Islet precursor cell (in vitro differentiated cells): ENCODE results near the gene PRDM5.

Source experiments
- DNase-seq: peaks from one replicate; pipeline ENCODE4 v3.0.0-alpha.2; 2018

Gene PRDM5

DNA sequence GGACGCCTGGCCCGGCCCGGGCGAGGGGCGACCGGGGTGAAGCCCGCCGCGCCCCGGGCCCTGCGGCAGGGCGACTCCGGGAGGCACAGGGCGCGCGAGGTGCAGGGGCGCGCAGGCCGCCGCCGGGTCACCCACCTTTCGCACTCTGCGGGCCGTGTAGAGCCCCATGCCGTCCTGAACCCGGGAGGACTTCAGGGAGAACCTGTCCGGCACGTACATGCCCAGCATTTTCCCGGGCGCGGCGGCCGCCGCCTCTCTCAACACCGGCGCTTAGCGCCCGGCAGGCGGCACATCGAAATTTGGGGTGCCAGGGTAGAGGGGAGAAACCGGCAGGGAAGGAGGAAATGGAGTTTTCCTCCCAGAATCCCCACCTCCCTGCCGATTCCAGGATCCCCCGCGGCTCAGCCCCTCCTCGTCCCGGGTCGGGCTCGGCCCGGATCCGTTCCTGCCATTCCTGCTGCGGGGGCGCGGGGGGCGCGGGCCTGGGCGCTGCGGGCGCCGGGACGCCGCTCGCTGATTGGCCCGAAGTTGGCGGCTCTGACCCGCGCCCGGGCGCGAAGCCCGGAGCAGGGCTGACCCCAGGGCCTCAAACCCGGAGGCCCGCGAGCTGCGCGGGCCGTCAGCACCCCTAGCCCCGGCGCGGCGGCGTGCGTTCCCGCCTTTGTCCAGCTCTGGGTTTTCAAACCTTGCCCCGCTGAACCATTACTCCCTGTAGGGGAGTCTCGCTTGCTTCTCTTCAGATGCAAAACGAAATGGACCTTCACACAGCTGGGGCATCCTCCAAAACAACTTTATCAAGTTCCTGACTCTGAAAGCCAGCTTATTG lies at the start of gene PRDM5:
TSS of gene PRDM5 (minus strand) at position 346 of the 826 bp plus-strand sequence. CDS start at position 228, 118 bp downstream.
- peak; percentile 78 for DNase-seq

DNA sequence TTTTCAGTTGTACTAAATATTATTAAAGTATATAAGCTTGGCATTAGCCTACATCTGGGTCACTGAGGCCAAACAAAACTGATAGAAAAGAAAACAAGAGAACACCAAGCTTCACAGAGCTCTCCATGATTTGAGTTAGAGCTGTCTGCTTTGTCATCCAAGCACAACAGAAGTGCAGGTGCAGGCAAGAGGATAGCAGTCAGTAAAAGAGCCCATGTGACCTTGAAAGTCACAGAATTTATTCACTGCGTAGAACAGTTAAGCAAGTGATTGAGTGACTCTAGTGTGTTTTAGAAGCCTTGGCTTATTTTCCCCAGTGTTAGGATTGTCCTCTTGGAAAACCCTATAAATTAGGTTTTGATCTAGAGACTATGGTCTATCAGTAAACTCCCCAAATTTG lies 49.4 kb upstream of the PRDM5 start:
- no peak for DNase-seq

DNA sequence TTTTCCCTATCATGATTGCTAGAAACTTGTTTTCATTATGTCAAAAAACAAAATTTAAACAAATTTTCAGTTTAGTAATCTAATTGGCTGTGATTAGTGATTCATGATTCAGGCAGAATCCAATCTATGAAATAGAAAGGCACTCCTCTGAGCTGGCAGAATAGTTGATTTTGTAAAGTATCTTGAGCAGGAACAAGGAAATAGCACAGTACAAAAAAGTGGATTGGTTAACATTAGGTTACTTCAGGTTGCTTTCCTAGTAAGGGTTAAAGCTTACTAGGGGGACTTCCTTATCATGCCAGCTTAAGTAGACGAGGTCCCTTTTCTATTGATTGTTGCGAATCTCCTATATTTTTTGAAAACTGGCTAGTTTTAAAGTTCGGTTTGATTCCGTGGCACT lies 43.4 kb upstream of the PRDM5 start:
- DNase-seq, result no peak

GRCh38 chr4:120964596-120964995 lies 42.1 kb upstream of the PRDM5 start:
- DNase-seq, result no peak

- no peak for DNase-seq
Observed at GRCh38 chr4:120963449-120963848, 40.9 kb upstream of the PRDM5 start.

DNA sequence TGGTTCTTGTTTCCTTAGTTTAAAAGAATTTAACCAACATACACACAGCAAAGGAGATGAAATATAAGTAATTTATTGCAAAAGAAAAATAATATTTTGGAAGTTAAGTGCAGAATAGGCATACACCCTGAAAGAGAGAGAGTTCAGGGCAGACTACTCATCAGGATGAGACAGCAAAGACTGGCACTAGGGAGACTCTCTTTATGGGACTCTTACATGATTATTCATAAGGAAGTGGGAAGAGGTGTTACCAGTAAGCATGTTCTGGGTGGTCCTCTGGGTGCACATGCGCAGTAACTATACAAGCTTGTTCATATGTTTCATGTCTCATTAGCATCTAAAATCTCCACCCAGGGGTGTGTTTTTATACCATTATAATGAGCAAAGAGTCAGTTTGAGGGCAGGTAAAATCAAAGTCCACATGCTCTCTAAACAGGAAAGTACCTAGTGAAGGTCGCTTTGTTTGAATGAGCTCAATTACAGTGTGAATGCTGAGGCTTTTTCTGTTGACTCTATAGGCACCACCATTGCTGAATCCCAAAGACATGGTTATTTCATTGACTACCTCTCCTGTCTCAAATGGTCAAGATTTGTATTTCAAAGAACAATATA lies 38.2 kb upstream of the PRDM5 start:
- no peak for DNase-seq

DNA sequence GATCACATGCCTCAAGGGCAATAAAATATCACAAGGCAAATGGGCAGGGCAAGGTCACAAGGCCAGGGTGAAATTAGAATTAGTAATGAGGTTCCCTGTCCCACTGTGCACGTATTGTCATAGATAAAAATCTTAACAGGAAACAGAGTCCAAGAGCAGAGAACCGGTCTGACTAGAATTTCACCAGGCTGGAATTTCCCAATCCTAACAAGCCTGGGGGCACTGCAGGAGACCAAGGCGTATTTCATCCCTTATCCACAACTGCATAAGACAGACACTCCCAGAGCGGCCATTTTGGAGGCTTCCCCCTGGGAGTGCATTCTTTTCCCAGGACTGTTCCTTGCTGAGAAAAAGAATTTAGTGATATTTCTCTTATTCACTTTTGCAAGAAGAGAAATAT lies 25.9 kb upstream of the PRDM5 start:
- DNase-seq, result peak; percentile 60

DNA sequence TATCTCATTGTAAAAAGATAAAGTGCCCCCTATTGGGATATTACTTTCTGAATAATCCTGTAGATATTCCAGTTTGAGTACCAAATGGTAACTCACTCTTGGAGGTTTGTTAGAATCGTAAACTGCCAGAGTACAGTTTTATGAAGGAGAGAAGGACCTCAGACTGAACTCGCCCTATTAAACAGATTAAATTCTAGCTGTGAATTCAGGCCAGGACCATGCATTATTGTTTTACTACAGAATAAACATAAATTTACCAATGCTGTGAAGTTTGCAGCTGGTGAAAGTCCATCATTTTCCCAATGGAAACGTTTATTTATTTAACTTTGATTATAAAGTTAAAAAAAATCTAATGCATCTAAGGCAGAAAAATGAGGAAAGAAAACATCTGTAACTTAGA lies 20.2 kb upstream of the PRDM5 start:
- no peak for DNase-seq

- DNase-seq, result no peak
Observed at GRCh38 chr4:120940547-120940946, 18.0 kb upstream of the PRDM5 start.

- no peak for DNase-seq
Observed at GRCh38 chr4:120939693-120940092, 17.2 kb upstream of the PRDM5 start.

DNA sequence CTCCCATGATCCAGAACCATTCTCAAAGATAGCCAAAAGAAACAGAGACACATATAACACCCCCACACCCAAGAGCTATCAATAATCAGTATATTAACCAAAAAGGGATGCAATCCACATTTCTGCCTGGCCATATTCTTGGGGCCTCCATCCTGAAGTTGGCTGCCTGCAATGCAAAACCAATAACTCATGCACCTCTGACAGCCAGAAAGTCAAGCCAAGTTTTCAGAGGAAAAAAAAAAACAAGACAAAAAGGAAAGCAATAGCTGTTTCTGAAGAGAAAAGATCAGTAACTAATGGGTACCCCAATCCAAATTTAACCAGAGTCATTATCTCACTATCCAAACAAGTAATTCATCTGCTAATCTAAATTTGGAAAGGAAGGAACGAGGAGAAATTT lies 7.3 kb upstream of the PRDM5 start:
- no peak for DNase-seq

GRCh38 chr4:120927801-120928409 lies 5.4 kb upstream of the PRDM5 start:
- DNase-seq, result no peak

- DNase-seq, result no peak
Observed at GRCh38 chr4:120926358-120927025, 4.0 kb upstream of the PRDM5 start.

- no peak for DNase-seq
Observed at GRCh38 chr4:120924931-120925330, 2.4 kb upstream of the PRDM5 start.

DNA sequence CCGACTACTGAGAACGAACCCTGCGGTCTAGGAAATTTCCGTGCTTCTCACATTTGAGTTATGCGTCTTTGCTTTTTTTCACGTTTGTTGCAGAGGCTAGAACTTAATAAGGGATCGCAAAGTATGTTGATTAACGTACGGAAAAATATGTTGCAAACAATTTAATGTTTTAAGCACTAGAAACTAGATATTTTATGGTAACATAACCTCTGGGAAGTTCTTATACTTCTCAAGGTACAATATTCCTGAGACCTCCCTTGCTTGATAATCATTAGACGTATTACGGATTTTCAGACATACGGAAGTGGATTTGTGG lies 639 bp upstream of the PRDM5 start:
- no peak for DNase-seq

GRCh38 chr4:120921456-120922380 lies 808 bp downstream of the PRDM5 start:
- peak; percentile 81 for DNase-seq

DNA sequence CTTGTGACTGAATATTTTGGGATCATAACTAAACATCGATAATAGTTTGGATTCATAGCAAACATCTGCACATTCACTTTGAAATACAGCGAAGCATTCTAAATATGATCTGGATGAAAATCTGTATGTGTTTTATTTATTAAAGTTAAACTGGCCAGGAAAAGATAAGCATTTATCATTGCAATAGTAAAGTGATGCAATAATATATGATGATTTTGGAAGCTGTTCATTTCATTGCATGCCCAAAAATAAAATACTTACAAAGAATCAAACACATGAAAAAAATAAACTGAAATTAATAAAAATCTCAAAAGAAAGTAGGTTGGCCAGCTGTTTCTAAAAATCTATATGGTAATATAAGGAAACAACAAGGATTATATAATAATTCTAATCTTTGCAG lies 1.9 kb downstream of the PRDM5 start:
- DNase-seq, result no peak

- no peak for DNase-seq
Observed at GRCh38 chr4:120919358-120919757, 3.2 kb downstream of the PRDM5 start.

- DNase-seq, result no peak
Observed at GRCh38 chr4:120918788-120919187, 3.7 kb downstream of the PRDM5 start.

GRCh38 chr4:120918092-120918491 lies 4.4 kb downstream of the PRDM5 start:
- no peak for DNase-seq

DNA sequence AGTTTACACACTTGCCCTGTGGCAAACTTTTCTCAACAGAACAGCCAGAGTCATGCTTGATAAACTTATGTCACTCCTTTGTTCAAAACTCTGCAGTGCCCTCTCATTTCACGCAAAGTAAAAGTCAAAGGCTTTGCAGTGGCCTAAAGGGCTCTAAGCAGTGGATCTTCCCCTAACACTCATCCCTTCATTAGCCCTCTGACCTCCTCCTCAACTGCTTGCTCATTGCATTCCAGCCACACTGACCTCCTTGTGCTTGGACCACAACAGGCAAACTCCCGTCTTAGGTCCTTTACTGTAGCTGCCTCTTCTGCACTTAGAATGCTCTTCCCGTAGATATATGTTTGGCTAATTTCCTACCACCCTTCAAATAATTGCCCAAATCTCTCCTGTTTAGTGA lies 5.6 kb downstream of the PRDM5 start:
- peak; percentile 60 for DNase-seq

GRCh38 chr4:120915336-120915735 lies 7.2 kb downstream of the PRDM5 start:
- no peak for DNase-seq

DNA sequence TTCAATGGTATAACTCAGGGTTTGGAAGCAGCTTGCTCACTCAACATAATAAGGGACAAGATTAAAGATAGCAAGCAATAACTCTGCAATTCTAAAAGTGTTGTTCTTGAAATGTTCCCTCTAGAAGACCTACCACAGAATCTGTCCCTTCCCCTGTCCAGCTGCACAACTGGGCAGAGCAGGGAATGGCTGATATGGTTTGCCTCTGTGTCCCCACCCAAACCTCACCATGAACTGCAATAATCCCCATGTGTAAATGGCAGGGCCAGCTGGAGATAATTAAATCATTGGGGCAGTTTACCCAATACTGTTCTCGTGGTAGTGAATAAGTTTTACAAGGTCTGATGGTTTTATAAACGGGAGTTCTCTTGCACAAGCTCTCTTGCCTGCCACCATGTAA lies 19.1 kb downstream of the PRDM5 start:
- no peak for DNase-seq
